Occipital lobe (tissue), 2 donors: ENCODE measurements around the gene FIG4. TPM values are rescaled to one million over a fixed set of nuclear protein-coding genes. Genes with fewer than 3 reads are reported as not detected.
"Not testable (repeated sequence)": the region's sequence is repeated elsewhere in the genome, so short reads cannot be mapped to it uniquely, and the experiment has no call there.

Experiments used
- DNase-seq: peaks from one replicate; lab custom pipeline; 2025; lab: John Stamatoyannopoulos, UW
- total RNA-seq: library from RNA; depleted of rRNA; stranded (reverse); fragments of >200 nt; gene quantifications from one replicate; pipeline ENCODE4 v1.2.3, GENCODE V29; 2014

The FIG4 gene
- total RNA-seq, 1 donor from 2014 or later, result 42.9 TPM

DNA sequence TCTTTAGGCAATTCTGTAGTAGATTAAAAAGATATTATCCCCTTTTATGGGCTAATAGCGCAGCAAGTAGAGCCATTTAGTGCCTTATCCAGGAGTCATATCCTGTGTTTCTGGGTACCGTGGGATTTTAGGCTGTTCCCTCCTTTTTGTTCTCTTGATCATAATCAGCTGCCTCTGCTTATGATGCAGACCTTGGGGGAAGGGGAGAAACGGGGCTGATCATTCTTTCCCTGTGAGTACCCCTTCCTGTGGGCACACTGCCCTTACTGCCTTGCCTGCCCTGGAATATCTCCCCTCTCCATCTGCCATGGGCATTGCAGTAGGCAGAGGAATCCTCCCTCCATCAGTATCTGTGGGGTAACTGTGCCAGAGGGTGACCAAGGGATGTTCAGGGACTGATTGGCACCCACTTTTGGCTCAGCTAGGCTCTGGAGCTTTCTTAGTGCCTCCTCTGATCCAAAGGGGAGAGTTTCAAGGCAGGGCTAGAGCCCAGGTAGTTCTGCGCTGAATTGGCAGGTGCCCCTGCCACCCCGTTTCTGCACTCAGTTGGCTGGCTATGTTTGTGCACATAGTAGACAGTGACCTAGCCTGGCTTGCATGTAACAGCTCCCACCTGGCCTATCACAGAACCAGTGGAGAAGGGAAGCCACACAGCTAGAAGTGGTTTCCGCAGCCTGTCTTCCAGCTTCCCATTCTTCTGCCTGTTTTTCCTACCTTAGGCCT lies 103.3 kb downstream of the FIG4 start:
- no peak for DNase-seq

DNA sequence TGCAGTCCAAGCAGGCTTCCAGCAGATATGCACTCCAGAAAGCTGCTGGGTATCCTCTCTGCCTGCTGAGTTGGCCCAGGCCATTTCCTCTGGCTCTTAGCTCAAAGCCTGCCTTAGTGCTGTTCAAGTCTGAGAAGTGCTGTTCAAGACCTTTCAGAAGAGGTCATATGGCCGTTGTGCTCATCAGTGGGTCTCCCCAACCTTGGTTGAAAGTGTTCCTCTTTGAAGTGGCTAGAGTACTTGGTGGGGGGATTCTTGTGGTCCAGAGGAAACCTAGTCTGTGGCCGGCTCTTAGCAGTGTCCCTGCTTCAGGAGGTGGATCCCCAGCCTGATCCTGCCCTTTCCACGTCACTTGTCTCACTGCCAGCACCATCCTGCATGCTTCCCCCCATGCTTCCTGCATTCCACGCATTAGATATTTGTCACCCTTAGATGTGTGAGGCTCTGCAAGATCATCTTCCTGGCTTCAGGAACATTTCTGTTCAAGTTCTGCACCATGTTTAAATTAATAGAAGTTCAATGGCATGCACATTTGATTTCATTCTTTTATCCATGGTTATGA lies 105.0 kb downstream of the FIG4 start:
- no peak for DNase-seq

DNA sequence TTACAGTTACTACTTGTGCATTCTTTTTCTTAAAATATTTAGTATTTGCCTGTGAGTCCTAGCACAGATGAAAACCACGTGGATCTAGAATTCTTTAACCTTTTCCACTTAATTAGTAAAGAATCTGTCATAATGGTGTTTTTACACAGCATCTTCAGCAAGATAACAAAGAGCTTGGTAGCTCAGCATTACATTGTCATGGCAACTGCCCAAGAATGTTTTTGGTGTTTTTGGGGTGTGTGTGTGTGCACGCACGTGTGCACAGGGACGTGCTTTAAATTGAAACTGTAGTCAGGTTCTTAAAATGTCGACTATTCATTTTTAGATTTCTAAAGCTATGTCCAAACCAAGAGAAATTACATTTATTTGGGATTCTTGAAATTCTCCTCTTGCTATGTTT lies 108.0 kb downstream of the FIG4 start:
- no peak for DNase-seq

DNA sequence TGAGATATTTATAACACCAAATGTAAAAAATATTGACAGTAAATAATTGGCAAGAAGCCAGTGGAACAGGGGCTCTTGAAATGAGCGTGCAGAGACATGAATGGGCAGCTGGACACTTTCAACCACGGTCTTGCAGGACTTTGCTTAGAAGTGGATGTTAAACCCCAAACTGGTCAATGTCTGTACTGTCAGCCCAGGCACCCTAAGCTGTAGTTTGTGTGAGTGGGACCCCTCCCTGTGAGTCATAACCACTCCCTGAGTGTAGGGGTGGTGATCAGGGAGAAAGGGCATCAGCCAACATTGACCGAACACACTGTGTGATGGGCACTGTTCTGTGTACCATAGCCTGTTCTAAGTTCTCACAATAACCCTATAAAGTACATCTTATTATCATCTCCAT lies 108.6 kb downstream of the FIG4 start:
- DNase-seq, result no peak

- DNase-seq, result no peak
Measured at GRCh38 chr6:109800771-109801170, 109.7 kb downstream of the FIG4 start.

- no peak for DNase-seq
Measured at GRCh38 chr6:109801794-109802193, 110.7 kb downstream of the FIG4 start.

DNA sequence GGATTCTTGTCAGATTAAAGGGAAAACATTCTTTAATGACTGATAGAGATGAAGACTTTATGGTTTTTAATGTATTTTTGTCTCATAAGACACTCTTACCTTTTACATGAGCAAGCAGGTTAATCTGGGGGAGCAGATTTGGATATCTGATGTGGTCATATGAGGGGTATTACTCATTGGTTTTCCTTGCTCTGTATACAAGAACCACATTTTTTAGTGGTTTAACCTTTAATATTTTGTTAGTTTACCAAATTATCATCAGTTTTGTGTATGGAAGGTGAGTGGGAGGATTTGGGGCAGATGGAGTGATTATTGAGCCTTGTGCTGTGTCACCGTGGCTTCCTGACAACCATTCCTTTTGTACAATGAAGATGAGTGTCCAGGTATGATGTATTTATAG lies 112.9 kb downstream of the FIG4 start:
- no peak for DNase-seq

DNA sequence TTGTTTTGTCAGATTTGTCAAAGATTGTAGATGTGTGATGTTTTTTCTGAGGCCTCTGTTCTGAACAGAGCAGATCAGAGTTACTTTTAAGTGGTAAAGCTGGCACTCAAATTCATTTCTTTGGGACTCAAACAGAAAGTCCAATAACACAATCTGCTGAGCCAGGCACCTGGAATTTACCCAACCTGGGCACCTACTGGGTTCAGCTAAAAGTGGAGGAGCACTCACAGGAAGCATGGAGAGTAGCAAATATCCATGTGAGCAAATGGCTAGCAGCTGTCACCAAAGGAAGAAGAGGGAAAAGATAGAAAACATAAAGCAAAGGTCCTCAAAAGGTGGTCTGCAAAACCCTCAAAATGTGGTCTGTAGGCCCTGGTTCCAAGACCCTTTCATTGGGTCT lies 116.8 kb downstream of the FIG4 start:
- no peak for DNase-seq

DNA sequence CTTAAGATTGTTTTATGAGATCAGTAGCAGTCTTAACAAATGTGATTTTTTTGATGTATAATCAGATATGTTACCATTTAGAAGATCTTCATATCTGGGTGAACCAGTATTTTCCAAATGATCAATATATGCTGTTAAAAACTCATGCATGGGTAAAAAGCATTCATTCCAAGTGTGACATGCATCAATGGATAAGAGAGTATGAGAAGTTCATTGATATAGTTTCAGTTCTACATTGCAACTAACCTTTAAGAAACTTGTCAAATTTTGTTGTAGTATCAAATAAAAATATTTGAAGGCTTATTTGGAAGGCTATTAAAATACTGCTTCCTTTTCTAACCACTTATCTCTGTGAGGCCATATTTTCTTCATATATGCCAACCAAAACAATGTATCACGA lies 117.7 kb downstream of the FIG4 start:
- no peak for DNase-seq

DNA sequence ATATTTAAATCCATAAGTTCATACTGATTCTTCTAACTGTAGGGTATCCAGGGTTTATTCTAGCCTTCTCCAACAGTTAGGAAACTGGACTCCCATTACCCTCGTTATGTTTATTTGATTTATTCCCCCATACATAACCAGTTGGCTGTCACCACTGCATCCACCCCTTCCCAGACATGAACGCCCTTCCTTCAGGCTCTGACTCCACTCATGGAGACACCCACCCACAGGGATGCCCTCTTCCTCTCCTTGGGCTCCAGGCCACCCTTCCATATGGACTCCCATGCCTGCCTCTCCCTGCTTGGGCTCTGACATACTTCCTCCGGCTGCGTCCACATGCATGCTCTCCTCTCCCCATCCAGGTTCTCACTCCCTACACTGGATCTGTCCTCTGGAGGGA lies 124.0 kb downstream of the FIG4 start:
- DNase-seq, result no peak

- no peak for DNase-seq
Measured at GRCh38 chr6:109816452-109817374, 125.6 kb downstream of the FIG4 start.

GRCh38 chr6:109820706-109821350 lies 129.7 kb downstream of the FIG4 start:
- DNase-seq, result no peak

GRCh38 chr6:109821428-109821827 lies 130.3 kb downstream of the FIG4 start:
- no peak for DNase-seq

DNA sequence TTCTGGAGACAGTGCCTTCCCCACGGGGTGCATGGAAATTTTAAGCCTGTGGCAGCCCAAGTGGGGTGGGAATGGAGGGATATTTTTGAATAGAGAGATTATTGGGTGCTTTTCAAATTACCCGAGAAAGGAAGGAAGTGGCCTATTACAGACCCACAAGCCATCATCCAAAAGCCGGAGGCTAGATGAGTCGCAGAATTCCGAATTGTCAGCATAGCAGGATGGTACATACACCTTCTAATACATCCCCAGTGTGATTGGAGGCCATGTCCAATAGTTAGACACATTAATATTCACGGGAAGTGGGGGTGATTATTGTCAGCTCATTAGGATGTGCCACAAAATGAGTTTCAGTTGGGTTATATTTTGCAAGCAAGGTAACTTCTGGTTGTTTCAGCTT lies 133.0 kb downstream of the FIG4 start:
- DNase-seq, result no peak

DNA sequence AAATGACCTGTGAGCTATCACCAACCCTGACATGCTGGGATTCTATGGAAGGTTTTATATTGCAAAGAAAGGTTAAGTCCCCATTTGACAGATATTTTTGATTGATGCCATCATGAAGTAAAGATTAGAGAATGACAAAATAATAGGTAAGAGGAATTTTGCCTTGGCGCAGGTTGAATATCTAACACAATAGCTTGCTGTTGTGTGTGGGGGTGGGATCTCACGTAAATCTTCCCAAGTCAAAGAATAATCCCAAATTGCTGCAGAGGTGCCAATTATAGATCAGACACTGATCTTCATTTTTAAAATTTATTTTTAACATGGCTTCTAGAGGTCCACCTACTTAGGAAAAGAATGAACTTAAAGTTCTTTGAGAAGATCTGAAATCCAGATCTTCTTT lies 135.5 kb downstream of the FIG4 start:
- DNase-seq, result no peak

- not testable (repeated sequence) for DNase-seq
Measured at GRCh38 chr6:109831352-109831751, 140.3 kb downstream of the FIG4 start.

DNA sequence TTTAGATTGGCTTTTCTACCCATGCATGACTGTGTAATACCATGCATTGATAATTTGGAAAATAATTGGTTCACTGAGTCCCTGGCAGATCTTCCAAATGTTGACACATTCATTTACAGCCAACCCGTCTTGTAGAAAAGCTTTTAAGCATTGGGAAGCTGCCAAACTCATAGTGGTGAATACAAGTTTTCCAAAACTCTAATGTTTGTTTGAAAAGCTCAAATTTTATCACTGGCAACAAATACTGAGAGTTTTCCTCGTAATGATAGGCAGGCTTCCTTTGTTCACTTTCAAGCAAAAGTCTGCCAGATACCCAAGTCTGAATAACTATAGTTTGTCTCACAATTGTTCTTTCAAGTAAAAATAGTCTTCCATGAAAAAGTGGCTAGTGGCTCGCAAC lies 143.0 kb downstream of the FIG4 start:
- DNase-seq, result no peak

DNA sequence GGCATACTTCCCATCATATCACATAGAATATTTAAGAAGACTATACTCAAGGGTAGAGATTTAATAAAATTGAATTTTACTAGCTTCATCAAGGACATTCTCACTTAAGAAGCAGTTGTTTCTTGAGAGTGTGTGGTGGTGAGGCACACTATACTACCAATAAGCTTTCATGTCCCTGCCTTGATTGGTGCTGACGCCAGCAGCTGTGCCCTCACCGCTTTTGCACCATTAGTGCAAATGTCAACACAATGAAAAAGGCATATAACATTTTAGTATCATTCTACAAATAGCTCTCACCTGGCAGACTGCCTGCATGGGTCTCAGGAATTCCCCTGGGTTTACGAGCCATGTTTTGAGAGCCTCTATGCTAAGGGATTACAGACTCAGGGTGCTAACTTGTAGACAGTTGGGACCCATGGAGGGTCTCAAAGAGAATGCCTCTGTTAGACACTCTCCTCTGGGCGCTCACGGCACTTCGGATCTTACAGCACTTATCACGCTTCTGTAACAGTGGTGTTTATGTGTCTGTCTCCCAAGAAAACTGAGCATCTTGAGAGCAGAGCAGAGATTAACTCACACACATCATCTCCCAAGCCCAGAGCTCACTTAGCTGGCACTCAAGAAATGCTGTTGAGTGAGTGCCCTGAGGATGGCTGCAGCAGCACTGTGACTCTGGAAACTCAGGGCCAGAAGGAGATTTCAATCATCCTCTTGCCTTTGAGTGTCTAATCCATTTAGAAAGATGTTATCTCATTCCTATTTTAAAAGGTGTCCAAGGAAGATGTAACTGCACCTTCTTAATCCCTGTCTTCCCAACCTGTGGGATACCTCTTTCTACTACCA lies 143.7 kb downstream of the FIG4 start:
- DNase-seq, result no peak

DNA sequence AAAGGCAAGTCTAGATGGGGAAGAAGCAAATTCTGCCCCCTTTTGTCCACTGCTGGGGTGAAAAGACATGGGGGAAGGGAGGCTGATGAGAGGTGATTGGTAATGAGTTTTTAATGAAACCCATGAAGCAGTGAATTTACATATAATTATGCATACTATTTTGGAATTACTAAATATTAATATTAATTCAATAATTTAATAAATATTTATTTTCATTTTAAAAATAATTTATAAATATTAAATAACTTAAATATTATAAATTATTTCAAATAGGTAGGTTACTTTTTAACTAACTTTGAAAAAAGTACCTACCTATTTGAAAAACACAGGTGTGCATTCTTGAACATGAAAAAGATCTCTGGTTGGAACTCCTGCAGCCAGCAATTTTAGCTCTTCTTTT lies 148.9 kb downstream of the FIG4 start:
- no peak for DNase-seq

DNA sequence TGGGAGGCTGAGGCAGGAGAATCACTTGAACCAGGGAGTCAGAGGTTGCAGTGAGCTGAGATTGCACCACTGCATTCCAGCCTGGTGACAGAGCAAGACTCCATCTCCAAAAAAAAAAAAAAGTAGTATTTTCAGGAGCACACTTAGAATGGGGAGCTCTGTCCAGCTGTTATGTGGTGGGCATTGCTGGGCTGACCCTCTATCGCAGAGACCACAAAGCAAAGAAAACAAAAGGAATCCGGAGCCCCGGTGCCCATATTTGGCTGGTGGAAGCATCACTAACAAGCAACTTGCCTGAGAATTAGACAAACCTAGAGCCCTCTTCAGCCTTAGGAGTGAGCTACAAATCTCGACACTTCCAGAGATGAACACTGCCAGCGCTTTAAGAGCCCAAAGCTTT lies 149.7 kb downstream of the FIG4 start:
- DNase-seq, result no peak

DNA sequence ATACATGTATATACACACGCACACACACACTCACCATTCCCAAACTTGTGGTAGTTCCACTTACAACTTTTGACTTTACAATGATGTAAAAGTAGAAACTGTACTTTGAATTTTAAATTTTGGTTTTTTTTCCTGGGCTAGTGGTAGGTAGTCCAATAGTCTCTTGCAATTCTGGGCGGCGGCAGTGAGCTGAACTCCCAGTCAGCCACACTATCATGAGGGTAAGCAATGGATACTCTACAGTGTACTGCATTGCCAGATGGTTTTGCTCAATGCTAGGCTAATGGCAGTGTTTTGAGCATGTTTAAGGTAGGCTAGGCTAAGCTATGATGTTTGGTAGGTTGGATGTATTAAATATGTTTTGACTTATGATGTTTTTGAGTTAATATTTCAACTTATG lies 150.8 kb downstream of the FIG4 start:
- no peak for DNase-seq
